Kidney (tissue), 14 donors: ENCODE measurements around the gene RNGTT. TPM values are rescaled to one million over a fixed set of nuclear protein-coding genes. Genes with fewer than 3 reads are reported as not detected.
A peak's percentile ranks its signal among the peaks of the same experiment; 100 is the strongest.

Experiments
- DNase-seq, 5 donors: peaks; one replicate each; pipeline ENCODE4 v3.0.0-alpha.2; 2013 to 2020
- FAIRE-seq: peaks from 2 replicates; lab custom pipeline; 2012; peaks lifted over from hg19 to GRCh38; lab: Jason Lieb, UNC
- H3K27ac ChIP-seq, 2 donors: one replicate each; pipeline ENCODE4 v1.7.0; 2013; ENCODE audit warnings: low read depth in 2 of 2, low read length in 2 of 2, inconsistent platforms in 1 of 2
- H3K27me3 ChIP-seq: one replicate; pipeline ENCODE4 v1.7.1; 2013; ENCODE audit warnings: low read length, inconsistent platforms; ENCODE audit not compliant: control insufficient read depth, insufficient read depth
- H3K36me3 ChIP-seq, 3 donors: one replicate each; pipeline versions ENCODE4 v1.7.0 to v1.7.1; 2013; ENCODE audit warnings: low read length in 3 of 3, control low read depth in 1 of 3, inconsistent platforms in 1 of 3; ENCODE audit not compliant: insufficient read depth in 3 of 3, control insufficient read depth in 2 of 3
- H3K4me1 ChIP-seq, 3 donors: one replicate each; pipeline versions ENCODE4 v1.7.0 to v1.7.1; 2013; ENCODE audit warnings: low read length in 3 of 3, inconsistent platforms in 1 of 3, low read depth in 1 of 3; ENCODE audit not compliant: control insufficient read depth in 2 of 3, insufficient read depth in 2 of 3
- H3K4me3 ChIP-seq, 3 donors: one replicate each; pipeline versions ENCODE4 v1.7.0 to v1.8.1; 2013; ENCODE audit warnings: low read length in 3 of 3, control low read depth in 1 of 3, inconsistent platforms in 1 of 3
- H3K9ac ChIP-seq, 3 donors: one replicate each; pipeline versions ENCODE4 v1.7.0 to v1.7.1; 2013; ENCODE audit warnings: low read length in 3 of 3, control low read depth in 1 of 3, inconsistent platforms in 1 of 3
- H3K9me3 ChIP-seq, 3 donors: one replicate each; pipeline versions ENCODE4 v1.7.0 to v1.7.1; 2013; ENCODE audit warnings: low read length in 3 of 3, control low read depth in 1 of 3, inconsistent platforms in 1 of 3; ENCODE audit not compliant: control insufficient read depth in 2 of 3, insufficient read depth in 1 of 3
- CTCF ChIP-seq: IDR thresholded peaks from 3 replicates; pipeline ENCODE4 v1.5.1; 2012; ENCODE audit warnings: mild to moderate bottlenecking, moderate library complexity, borderline replicate concordance; ENCODE audit not compliant: insufficient read depth; ENCODE audit errors: extremely low read depth
- intact Hi-C: fragments of 100-400 bp; cut with DNase I; formaldehyde crosslinking; loops from one replicate; pipeline ENCODE4 v1.11.1; 2022
- polyA plus RNA-seq: library from polyadenylated mRNA; stranded (reverse); fragments of 350-450 nt; fragmentation: Illumina TruSeq; extraction: RNeasy Lipid Tissue Mini Kit (QIAGEN cat#74804); gene quantifications from one replicate; pipeline ENCODE4 v1.2.3, GENCODE V29; 2014; ENCODE audit warnings: low read depth, low replicate concordance; ENCODE audit not compliant: insufficient read depth
- total RNA-seq: library from RNA; stranded (reverse); fragmentation: NEBNext Ultra II Directional; extraction: Animal tissue kit (Norgen Biotek cat#: 25700); gene quantifications from one replicate; pipeline ENCODE4 v1.2.1, GENCODE V29; 2021
- donor health status: control.
- donor health status: control.
- donor health status: control.
- donor health status: control.
- donor health status: control.
- donor health status: DM: yes; HTN: yes; CAD: no.
- donor health status: Normal renal cell carcinoma (clear cell type).

Gene RNGTT
- total and polyA plus RNA-seq, 2 donors from 2014 or later = 5.4 to 13.8 TPM

- H3K9me3 ChIP-seq = no peaks in the 10 kb centered on the region
- no peaks in the 10 kb centered on the region for H3K27me3 ChIP-seq
- no peak overlapping the region for H3K9ac ChIP-seq
- no peaks in the 10 kb centered on the region for H3K36me3 ChIP-seq
- no peak overlapping the region for H3K4me3 ChIP-seq
- intact Hi-C loops = no loop called here
- DNase-seq (peak in 3 of 5 donors; percentile 35 to 53 (median 40)), FAIRE-seq (no peak)
- H3K27ac ChIP-seq = no peak overlapping the region
- no peaks in the 10 kb centered on the region for H3K4me1 ChIP-seq
- no peak for TF ChIP-seq CTCF
Measured at GRCh38 chr6:88586371-88587149, 376.9 kb downstream of the RNGTT start.

- H3K9ac ChIP-seq = no peak overlapping the region
- H3K36me3 ChIP-seq = no peaks in the 10 kb centered on the region
- intact Hi-C loops = no loop called here
- no peaks in the 10 kb centered on the region for H3K9me3 ChIP-seq
- no peaks in the 10 kb centered on the region for H3K4me1 ChIP-seq
- TF ChIP-seq CTCF = no peak
- DNase-seq = no peak
- no peak overlapping the region for H3K27ac ChIP-seq
- no peak overlapping the region for H3K4me3 ChIP-seq
- FAIRE-seq = no peak
- no peaks in the 10 kb centered on the region for H3K27me3 ChIP-seq
Measured at GRCh38 chr6:88585276-88585692, 378.1 kb downstream of the RNGTT start.

- intact Hi-C loops = no loop called here
- Histone ChIP-seq H3K9me3 (no peaks in the 10 kb centered on the region), H3K4me3 (no peak overlapping the region), H3K36me3 (no peaks in the 10 kb centered on the region), H3K9ac (no peak overlapping the region), H3K27me3 (no peaks in the 10 kb centered on the region), H3K27ac (no peak overlapping the region), H3K4me1 (no peaks in the 10 kb centered on the region)
- TF ChIP-seq CTCF = no peak
- FAIRE-seq (no peak), DNase-seq (no peak)
Measured at GRCh38 chr6:88584581-88585275, 378.7 kb downstream of the RNGTT start.
